Measurements from ENCODE around the gene SLC13A3.

Gene SLC13A3

DNA sequence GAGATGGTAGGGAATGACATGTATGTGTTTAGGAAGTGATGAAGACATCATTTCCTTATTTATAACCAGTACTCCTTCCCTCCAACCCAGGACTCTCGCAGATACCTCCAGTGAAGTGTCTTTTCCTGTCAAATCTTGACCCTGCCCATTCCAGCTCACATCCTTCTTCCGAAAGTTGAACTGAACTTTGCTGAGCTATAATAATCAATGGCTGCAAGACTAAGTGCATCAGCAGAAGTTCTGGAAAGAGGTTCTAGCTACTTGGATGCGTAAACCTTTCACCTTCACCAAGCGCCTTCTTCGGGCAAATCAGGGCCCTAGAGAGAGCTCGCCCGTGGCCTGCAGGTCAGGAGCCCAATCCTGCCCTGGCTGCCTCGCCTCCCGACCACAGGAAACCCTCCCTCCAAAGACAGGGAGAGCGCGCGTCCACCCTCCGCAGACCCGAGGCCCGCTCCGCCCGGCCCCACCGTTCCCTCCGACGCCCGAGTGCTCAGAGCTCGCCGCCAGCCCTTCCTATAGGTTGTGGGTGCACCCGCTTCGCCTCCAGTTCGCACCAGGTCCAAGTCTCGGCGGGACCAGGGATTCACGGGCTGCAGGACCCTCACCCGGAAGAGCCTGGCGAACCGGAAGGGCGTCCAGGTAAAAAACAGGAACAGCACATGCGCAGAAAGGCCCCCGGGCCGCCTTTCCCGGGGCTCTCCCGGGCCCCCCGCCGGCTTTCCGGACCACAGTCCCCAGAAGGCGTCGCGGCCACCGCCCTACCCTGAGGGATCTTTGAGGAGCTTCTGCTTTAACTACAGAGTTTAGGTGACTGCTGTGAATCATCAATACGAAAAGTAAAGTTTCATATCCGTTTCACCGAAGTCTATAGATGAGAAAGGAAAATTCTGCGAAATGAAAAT, 138.1 kb downstream of the SLC13A3 start, which contains the start of gene ZNF334:
ZNF334 (minus strand) TSS at position 617 of the 902 bp plus-strand sequence. CDS start 1,457 bp downstream, outside the sequence.
- peaks cover 15% of the 10 kb centered on the region for H3K27me3 ChIP-seq (ENCODE audit: insufficient read depth, poor library complexity, severe bottlenecking)
- DNase-seq (ENCODE audit: low read depth in 1 of 2, low spot score in 1 of 2) = peak in 1 of 2 experiments; percentile 15
- peak within 1 kb of the TSS; percentile 43 for H3K4me3 ChIP-seq (replicated peaks; ENCODE audit: insufficient read depth, low read length)
- TF ChIP-seq SPI1 (IDR thresholded peaks at IDR 0.05; ENCODE audit: borderline replicate concordance, low read depth) = 0 out of 2 replicates have a peak, but pooled peaks have one; percentile 6
- TF ChIP-seq, protein P1, sequence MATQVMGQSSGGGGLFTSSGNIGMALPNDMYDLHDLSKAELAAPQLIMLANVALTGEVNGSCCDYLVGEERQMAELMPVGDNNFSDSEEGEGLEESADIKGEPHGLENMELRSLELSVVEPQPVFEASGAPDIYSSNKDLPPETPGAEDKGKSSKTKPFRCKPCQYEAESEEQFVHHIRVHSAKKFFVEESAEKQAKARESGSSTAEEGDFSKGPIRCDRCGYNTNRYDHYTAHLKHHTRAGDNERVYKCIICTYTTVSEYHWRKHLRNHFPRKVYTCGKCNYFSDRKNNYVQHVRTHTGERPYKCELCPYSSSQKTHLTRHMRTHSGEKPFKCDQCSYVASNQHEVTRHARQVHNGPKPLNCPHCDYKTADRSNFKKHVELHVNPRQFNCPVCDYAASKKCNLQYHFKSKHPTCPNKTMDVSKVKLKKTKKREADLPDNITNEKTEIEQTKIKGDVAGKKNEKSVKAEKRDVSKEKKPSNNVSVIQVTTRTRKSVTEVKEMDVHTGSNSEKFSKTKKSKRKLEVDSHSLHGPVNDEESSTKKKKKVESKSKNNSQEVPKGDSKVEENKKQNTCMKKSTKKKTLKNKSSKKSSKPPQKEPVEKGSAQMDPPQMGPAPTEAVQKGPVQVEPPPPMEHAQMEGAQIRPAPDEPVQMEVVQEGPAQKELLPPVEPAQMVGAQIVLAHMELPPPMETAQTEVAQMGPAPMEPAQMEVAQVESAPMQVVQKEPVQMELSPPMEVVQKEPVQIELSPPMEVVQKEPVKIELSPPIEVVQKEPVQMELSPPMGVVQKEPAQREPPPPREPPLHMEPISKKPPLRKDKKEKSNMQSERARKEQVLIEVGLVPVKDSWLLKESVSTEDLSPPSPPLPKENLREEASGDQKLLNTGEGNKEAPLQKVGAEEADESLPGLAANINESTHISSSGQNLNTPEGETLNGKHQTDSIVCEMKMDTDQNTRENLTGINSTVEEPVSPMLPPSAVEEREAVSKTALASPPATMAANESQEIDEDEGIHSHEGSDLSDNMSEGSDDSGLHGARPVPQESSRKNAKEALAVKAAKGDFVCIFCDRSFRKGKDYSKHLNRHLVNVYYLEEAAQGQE (IDR thresholded peaks at IDR 0.05; ENCODE audit: insufficient replicate concordance, low read depth) = no peak
- H3K27ac ChIP-seq (replicated peaks) = no peak within 1 kb of the TSS

DNA sequence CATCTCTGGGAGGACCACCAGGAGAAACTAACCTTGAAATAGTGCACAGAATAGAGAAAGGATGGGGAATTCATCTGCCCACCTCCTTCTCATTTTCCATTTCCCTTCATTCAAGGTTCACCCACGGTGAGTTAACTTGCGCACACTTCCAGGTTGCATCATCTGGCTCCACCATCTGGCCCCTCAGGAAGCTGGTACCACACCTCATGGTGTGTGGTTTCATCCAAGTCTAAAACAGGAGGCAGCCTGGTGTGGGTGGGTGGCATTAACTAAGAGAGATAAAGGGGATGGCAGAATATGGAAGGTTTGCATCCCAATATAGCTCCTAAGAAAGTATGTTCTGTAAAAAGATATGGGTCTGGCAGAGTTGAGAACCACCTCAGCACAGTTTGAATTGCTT, 141.7 kb downstream of the SLC13A3 start:
- no peak for DNase-seq (ENCODE audit: low read depth in 1 of 2, low spot score in 1 of 2)
- Histone ChIP-seq H3K27me3 (ENCODE audit: insufficient read depth, poor library complexity, severe bottlenecking) (peaks cover 15% of the 10 kb centered on the region), H3K27ac (replicated peaks) (no peak overlapping the region), H3K4me3 (replicated peaks; ENCODE audit: insufficient read depth, low read length) (no peak overlapping the region)
- TF ChIP-seq POLR2AphosphoS5 (IDR thresholded peaks at IDR 0.05; ENCODE audit: low read depth) (no peak), GABPA (IDR thresholded peaks at IDR 0.05; ENCODE audit: low read depth) (no peak), SPI1 (IDR thresholded peaks at IDR 0.05; ENCODE audit: borderline replicate concordance, low read depth) (no peak)
- TF ChIP-seq, protein P2, sequence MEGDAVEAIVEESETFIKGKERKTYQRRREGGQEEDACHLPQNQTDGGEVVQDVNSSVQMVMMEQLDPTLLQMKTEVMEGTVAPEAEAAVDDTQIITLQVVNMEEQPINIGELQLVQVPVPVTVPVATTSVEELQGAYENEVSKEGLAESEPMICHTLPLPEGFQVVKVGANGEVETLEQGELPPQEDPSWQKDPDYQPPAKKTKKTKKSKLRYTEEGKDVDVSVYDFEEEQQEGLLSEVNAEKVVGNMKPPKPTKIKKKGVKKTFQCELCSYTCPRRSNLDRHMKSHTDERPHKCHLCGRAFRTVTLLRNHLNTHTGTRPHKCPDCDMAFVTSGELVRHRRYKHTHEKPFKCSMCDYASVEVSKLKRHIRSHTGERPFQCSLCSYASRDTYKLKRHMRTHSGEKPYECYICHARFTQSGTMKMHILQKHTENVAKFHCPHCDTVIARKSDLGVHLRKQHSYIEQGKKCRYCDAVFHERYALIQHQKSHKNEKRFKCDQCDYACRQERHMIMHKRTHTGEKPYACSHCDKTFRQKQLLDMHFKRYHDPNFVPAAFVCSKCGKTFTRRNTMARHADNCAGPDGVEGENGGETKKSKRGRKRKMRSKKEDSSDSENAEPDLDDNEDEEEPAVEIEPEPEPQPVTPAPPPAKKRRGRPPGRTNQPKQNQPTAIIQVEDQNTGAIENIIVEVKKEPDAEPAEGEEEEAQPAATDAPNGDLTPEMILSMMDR (IDR thresholded peaks at IDR 0.05; ENCODE audit: insufficient read depth, low read length) = no peak
- TF ChIP-seq, protein P1 (IDR thresholded peaks at IDR 0.05; ENCODE audit: insufficient replicate concordance, low read depth) = no peak

Measured in HL-60 (cell line).